ENCODE measurements around the gene C1orf216. TPM values are rescaled to one million over a fixed set of nuclear protein-coding genes. Genes with fewer than 3 reads are reported as not detected.
A peak's percentile ranks its signal among the peaks of the same experiment; 100 is the strongest.

The C1orf216 gene
- total RNA-seq, 4 donors from 2014 or later, result 10.1 to 16.7 (median 11.3) TPM

DNA sequence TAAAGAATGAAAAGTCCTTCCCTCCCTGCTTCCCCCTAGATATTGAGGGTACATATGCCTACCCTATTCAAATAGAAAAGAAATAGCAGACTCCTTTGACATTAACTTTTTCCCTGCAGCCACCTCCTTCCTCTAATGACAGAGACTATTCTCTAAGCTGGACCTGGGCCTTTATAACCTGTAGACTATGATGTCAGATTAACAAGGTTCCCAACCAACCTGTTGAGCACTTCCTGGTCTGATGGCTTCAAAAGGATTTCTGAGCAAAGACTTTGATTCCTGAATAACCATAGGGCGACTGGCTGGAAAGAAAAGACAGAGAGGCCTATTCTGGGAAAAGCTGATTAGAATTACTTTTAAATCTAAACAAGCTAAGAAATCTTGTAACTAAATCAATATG lies 18.4 kb upstream of the C1orf216 start:
- H3K27me3 ChIP-seq, result no peaks in the 10 kb centered on the region
- H3K9me3 ChIP-seq, result no peaks in the 10 kb centered on the region
- DNase-seq (no peak), ATAC-seq (no peak)
- H3K27ac ChIP-seq, result no peak overlapping the region
- intact Hi-C loops (cut with DNase I; ENCODE audit: low total_unique reads), result no loop called here
- in situ Hi-C loops (cut with MboI; ENCODE audit: low sequenced_read_pairs in 4 of 4), result loop anchor here in 1 of 4 donors (25.0 kb wide), 1 partner anchor 275 kb away; no protein-coding TSS in a partner anchor
- no peak overlapping the region for H3K4me3 ChIP-seq
- no peaks in the 10 kb centered on the region for H3K36me3 ChIP-seq
- no peaks in the 10 kb centered on the region for H3K4me1 ChIP-seq
- TF ChIP-seq, protein P1, sequence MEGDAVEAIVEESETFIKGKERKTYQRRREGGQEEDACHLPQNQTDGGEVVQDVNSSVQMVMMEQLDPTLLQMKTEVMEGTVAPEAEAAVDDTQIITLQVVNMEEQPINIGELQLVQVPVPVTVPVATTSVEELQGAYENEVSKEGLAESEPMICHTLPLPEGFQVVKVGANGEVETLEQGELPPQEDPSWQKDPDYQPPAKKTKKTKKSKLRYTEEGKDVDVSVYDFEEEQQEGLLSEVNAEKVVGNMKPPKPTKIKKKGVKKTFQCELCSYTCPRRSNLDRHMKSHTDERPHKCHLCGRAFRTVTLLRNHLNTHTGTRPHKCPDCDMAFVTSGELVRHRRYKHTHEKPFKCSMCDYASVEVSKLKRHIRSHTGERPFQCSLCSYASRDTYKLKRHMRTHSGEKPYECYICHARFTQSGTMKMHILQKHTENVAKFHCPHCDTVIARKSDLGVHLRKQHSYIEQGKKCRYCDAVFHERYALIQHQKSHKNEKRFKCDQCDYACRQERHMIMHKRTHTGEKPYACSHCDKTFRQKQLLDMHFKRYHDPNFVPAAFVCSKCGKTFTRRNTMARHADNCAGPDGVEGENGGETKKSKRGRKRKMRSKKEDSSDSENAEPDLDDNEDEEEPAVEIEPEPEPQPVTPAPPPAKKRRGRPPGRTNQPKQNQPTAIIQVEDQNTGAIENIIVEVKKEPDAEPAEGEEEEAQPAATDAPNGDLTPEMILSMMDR (IDR thresholded peaks at IDR 0.05 in 4 of 5, conservative IDR thresholded peaks at IDR 0.05 in 1 of 5), result no peak
- no peak for TF ChIP-seq POLR2A (IDR thresholded peaks at IDR 0.05)

DNA sequence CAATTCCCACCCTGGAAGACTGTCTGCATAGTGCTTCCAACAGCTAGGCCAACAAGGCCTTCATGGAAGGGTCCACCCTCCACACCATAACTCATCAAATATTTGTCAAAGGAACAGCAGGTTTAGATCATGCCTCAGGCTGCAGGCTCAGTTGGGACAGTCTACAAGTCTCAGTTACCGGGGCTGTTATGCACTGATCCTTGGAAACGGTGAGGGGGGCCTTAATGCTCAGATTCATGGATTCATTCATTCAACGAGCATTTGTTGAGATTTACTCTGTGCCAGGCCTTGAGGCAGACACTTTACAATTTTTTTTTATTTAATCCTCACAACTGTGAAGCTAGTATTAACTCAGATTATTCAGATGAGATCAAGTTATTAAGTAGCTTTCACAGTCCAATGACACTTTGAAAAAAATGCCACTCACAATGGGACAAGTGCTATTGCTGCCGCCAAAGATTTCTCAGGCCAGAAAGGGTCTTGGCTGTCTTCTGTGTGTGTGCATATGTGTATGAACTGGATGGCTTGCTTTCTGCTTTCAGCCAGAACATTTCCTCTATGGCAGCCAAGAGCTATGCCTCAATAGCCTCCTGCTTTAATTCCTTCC lies 8.9 kb upstream of the C1orf216 start:
- H3K9me3 ChIP-seq, result no peaks in the 10 kb centered on the region
- no peak overlapping the region for H3K4me3 ChIP-seq
- H3K27me3 ChIP-seq, result no peaks in the 10 kb centered on the region
- H3K36me3 ChIP-seq, result no peaks in the 10 kb centered on the region
- no peaks in the 10 kb centered on the region for H3K4me1 ChIP-seq
- no peak overlapping the region for H3K27ac ChIP-seq
- in situ Hi-C loops (cut with MboI; ENCODE audit: low sequenced_read_pairs in 4 of 4) (loop anchor here in 3 of 4 donors (5.0 to 25.0 kb wide), 5 partner anchors 83 to 273 kb away; partner anchors contain the start of gene PSMB2 (in 1 of the 3)), intact Hi-C loops (cut with DNase I; ENCODE audit: low total_unique reads) (loop anchor here (1.0 to 5.0 kb wide), 2 partner anchors 45 to 158 kb away; no protein-coding TSS in a partner anchor)
- ATAC-seq (no peak), DNase-seq (no peak)
- no peak for TF ChIP-seq POLR2A (IDR thresholded peaks at IDR 0.05)
- TF ChIP-seq, protein P1 (IDR thresholded peaks at IDR 0.05 in 4 of 5, conservative IDR thresholded peaks at IDR 0.05 in 1 of 5), result no peak

DNA sequence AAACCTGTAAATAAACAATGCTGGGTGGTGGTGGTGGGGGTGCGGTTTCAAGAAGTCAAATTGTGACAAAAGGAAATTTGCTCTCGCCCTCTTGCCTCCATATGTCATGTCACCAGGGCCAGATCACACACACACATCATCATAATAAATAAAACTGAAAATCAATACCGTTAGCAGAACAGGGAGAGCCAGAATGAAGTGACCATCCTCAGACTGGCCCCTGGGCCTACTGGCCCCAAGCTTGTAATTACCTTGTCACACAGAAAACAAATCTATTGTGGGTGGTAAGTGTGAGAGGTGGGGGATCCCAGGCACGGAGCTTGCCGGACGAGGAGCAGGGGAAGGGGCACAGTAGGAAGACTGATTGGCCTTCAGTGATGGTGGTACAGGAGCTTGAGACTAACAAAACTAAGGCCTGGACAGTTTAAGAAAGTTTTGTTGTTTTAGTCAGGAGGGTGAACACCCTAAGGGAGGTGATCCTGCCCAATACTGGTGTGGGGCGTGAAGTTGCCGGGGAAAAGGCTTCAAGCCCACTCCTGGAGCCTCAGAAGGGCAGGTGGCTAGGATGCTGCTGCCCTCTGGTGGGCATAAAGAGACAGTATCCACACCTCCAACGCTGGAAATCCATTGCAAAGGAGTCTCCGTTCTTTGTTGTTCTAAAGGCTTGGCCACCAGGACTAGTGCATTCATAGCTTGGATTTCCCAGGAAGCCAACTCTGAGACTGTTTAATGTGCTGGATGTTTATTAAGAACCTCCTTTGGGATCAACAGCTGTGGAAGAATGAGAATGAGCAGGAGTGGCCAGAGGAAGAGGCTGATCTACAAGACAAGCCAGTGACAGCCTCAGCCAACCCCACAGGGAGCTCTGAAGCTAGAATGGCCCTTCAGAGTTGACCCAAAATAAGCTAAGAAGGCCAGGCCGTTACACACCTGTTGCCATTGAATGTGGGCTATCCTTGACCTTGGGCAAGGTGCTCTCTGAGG lies 8.1 kb upstream of the C1orf216 start:
- no peak overlapping the region for H3K4me3 ChIP-seq
- ATAC-seq (peak; percentile 79 to 98), DNase-seq (peak in 1 of 2 donors; percentile 31)
- TF ChIP-seq, protein P1 (IDR thresholded peaks at IDR 0.05 in 4 of 5, conservative IDR thresholded peaks at IDR 0.05 in 1 of 5), result peak; percentile 67 to 90 (median 73)
- TF ChIP-seq POLR2A (IDR thresholded peaks at IDR 0.05), result no peak
- H3K27ac ChIP-seq, result no peak overlapping the region
- no peaks in the 10 kb centered on the region for H3K27me3 ChIP-seq
- no peaks in the 10 kb centered on the region for H3K4me1 ChIP-seq
- H3K9me3 ChIP-seq, result no peaks in the 10 kb centered on the region
- intact Hi-C loops (cut with DNase I; ENCODE audit: low total_unique reads) (loop anchor here (1.0 to 5.0 kb wide), 3 partner anchors 46 to 275 kb away; no protein-coding TSS in a partner anchor), in situ Hi-C loops (cut with MboI; ENCODE audit: low sequenced_read_pairs in 4 of 4) (loop anchor here in 3 of 4 donors (5.0 to 25.0 kb wide), 5 partner anchors 82 to 272 kb away; partner anchors contain the start of gene PSMB2 (in 1 of the 3))
- no peaks in the 10 kb centered on the region for H3K36me3 ChIP-seq

DNA sequence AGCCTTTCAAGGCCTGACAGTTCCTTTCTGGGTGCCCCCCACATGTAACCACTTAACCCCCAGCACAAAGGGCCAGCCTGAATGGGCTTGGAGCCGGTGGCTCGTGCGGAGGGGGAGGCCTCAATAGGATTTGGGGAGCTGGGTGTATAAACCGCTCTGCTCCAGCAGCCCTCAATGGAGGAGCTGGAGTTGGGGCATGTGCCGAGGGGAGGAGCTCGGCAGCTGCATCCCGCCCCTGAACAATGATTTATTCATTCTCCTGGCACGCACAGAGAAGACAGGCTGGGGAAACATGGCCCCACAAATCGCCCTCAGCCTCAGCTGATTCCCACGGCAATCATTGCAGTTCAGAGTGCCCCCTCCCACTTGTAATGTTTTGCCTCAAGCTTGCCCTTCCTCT lies 6.9 kb upstream of the C1orf216 start:
- Histone ChIP-seq H3K27ac (no peak overlapping the region), H3K4me3 (no peak overlapping the region), H3K9me3 (no peaks in the 10 kb centered on the region), H3K27me3 (no peaks in the 10 kb centered on the region), H3K36me3 (no peaks in the 10 kb centered on the region), H3K4me1 (no peaks in the 10 kb centered on the region)
- TF ChIP-seq POLR2A (IDR thresholded peaks at IDR 0.05), result no peak
- TF ChIP-seq, protein P1 (IDR thresholded peaks at IDR 0.05 in 4 of 5, conservative IDR thresholded peaks at IDR 0.05 in 1 of 5), result no peak
- in situ Hi-C loops (cut with MboI; ENCODE audit: low sequenced_read_pairs in 4 of 4) (loop anchor here in 3 of 4 donors (5.0 to 25.0 kb wide), 5 partner anchors 81 to 271 kb away; partner anchors contain the start of gene PSMB2 (in 1 of the 3)), intact Hi-C loops (cut with DNase I; ENCODE audit: low total_unique reads) (loop anchor here (5.0 kb wide), 1 partner anchor 47 kb away; no protein-coding TSS in a partner anchor)
- no peak for DNase-seq
- ATAC-seq, result no peak

Data from gastrocnemius medialis (tissue), 4 donors.